GM11168 (cell line): ENCODE data around the gene PCP4.

Experiments
- in situ Hi-C: fragments of 300-500 bp; cut with MboI; formaldehyde crosslinking; loops from one replicate; pipeline ENCODE4 v1.12.0; 2022; ENCODE audit warnings: low sequenced_read_pairs; ENCODE audit not compliant: unreplicated experiment

Gene PCP4

GRCh38 chr21:39968010-39968409 lies 100.8 kb downstream of the PCP4 start:
- in situ Hi-C loops: no loop called here

- in situ Hi-C loops: no loop called here
These were observed 102.6 kb downstream of the PCP4 start for GRCh38 chr21:39969691-39970364.

DNA sequence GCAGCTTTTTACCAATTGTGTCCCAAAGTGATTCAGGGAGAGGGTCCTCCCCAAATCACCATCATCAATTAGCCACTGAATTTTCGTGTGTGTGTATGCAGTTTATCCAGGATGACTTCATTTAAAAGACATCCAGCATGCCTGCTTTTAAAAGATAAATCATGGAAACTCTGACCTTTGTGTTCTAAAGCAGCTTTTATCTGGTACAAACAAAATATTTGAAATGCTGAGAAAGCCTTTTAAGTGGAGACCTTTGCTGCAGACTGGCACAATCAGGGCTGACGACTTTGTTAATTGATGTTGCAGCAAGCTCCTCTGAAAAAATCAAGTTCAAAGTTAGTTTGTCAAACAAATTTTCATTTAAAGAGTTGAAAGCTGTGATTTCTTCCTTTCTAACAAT lies 104.7 kb downstream of the PCP4 start:
- in situ Hi-C loops: no loop called here

GRCh38 chr21:39972471-39972870 lies 105.2 kb downstream of the PCP4 start:
- in situ Hi-C loops: no loop called here

GRCh38 chr21:39972976-39973770 lies 105.9 kb downstream of the PCP4 start:
- in situ Hi-C loops: no loop called here

DNA sequence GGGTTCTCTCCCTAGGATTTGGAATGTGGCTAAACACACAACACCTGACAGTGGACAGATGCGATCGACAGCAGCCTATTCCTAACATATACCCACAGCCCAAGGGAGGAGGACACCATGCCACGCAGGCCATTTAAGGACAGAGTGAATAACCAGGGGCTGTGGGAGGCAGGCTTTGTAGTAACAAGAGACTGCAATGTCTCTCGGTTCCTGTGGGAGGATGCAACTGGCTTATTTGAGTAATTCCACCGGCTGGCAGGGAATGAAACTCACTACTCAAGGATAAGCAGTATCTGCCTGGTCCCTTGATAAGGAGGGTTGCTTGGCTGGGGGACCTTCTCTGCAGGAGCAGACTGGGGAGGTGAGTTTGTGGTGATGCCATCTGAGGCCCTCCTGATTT lies 109.6 kb downstream of the PCP4 start:
- in situ Hi-C loops: no loop called here
